Muscle layer of colon (tissue), 2 donors: ENCODE results near the gene CXorf58.
"Not testable (repeated sequence)": the region's sequence is repeated elsewhere in the genome, so short reads cannot be mapped to it uniquely, and the experiment has no call there.

Experiments
- H3K27ac ChIP-seq: one replicate; pipeline ENCODE4 v1.7.0; 2013; ENCODE audit warnings: low read depth, mild to moderate bottlenecking, low read length, moderate library complexity
- H3K27me3 ChIP-seq, 2 donors: one replicate each; pipeline ENCODE4 v1.7.0; 2013; ENCODE audit warnings: low read length in 2 of 2, mild to moderate bottlenecking in 2 of 2; ENCODE audit not compliant: insufficient read depth in 2 of 2, control insufficient read depth in 1 of 2
- H3K36me3 ChIP-seq: one replicate; pipeline ENCODE4 v1.7.0; 2013; ENCODE audit warnings: mild to moderate bottlenecking, low read length; ENCODE audit not compliant: insufficient read depth
- H3K4me1 ChIP-seq: one replicate; pipeline ENCODE4 v1.7.0; 2013; ENCODE audit warnings: mild to moderate bottlenecking, low read length; ENCODE audit not compliant: insufficient read depth
- H3K4me3 ChIP-seq, 2 donors: one replicate each; pipeline ENCODE4 v1.7.0; 2013; ENCODE audit warnings: low read length in 2 of 2, low read depth in 1 of 2, mild to moderate bottlenecking in 1 of 2, moderate library complexity in 1 of 2
- H3K9ac ChIP-seq: one replicate; pipeline ENCODE4 v1.7.0; 2013; ENCODE audit warnings: low read length
- H3K9me3 ChIP-seq: one replicate; pipeline ENCODE4 v1.7.0; 2013; ENCODE audit warnings: mild to moderate bottlenecking, low read length
- donor health status: abdominal sarcoma.
- donor health status: Adenocarcinoma of cecum.

The CXorf58 gene

GRCh38 chrX:23965630-23966029, 57.8 kb downstream of the CXorf58 start:
- H3K9ac ChIP-seq, H3K36me3 ChIP-seq, H3K4me3 ChIP-seq: not testable (repeated sequence)

GRCh38 chrX:23978491-23978890, 70.7 kb downstream of the CXorf58 start:
- Histone ChIP-seq H3K27ac (no peak overlapping the region), H3K36me3 (no peaks in the 10 kb centered on the region), H3K9ac (no peak overlapping the region), H3K4me1 (no peaks in the 10 kb centered on the region), H3K27me3 (no peaks in the 10 kb centered on the region), H3K9me3 (no peaks in the 10 kb centered on the region), H3K4me3 (no peak overlapping the region)

More at GRCh38 chrX:23965630-23966029, 57.8 kb downstream of the CXorf58 start:
- not testable (repeated sequence) for H3K9me3 ChIP-seq, H3K27ac ChIP-seq, H3K27me3 ChIP-seq, H3K4me1 ChIP-seq

GRCh38 chrX:23980011-23980441, 72.2 kb downstream of the CXorf58 start:
- H3K27ac ChIP-seq = no peak overlapping the region
- no peak overlapping the region for H3K9ac ChIP-seq

GRCh38 chrX:23981222-23981621, 73.4 kb downstream of the CXorf58 start:
- Histone ChIP-seq H3K9me3 (no peaks in the 10 kb centered on the region), H3K27ac (no peak overlapping the region), H3K27me3 (no peaks in the 10 kb centered on the region), H3K9ac (no peak overlapping the region), H3K4me1 (no peaks in the 10 kb centered on the region), H3K4me3 (no peak overlapping the region), H3K36me3 (no peaks in the 10 kb centered on the region)

More at GRCh38 chrX:23980011-23980441, 72.2 kb downstream of the CXorf58 start:
- Histone ChIP-seq H3K36me3 (no peaks in the 10 kb centered on the region), H3K9me3 (no peaks in the 10 kb centered on the region), H3K4me3 (no peak overlapping the region), H3K27me3 (no peaks in the 10 kb centered on the region), H3K4me1 (no peaks in the 10 kb centered on the region)

GRCh38 chrX:23981711-23982110, 73.9 kb downstream of the CXorf58 start:
- H3K4me3 ChIP-seq = no peak overlapping the region
- no peak overlapping the region for H3K27ac ChIP-seq
- no peak overlapping the region for H3K9ac ChIP-seq
- no peaks in the 10 kb centered on the region for H3K4me1 ChIP-seq
- no peaks in the 10 kb centered on the region for H3K9me3 ChIP-seq
- H3K36me3 ChIP-seq = no peaks in the 10 kb centered on the region
- no peaks in the 10 kb centered on the region for H3K27me3 ChIP-seq

GRCh38 chrX:23982891-23983290, 75.1 kb downstream of the CXorf58 start:
- Histone ChIP-seq H3K36me3 (peaks cover 4% of the 10 kb centered on the region), H3K9ac (no peak overlapping the region), H3K27me3 (no peaks in the 10 kb centered on the region), H3K27ac (no peak overlapping the region), H3K4me1 (no peaks in the 10 kb centered on the region), H3K4me3 (no peak overlapping the region), H3K9me3 (no peaks in the 10 kb centered on the region)
